ENCODE results near the gene C2CD2L.
"Not testable (repeated sequence)": the region's sequence is repeated elsewhere in the genome, so short reads cannot be mapped to it uniquely, and the experiment has no call there.

Gene C2CD2L

DNA sequence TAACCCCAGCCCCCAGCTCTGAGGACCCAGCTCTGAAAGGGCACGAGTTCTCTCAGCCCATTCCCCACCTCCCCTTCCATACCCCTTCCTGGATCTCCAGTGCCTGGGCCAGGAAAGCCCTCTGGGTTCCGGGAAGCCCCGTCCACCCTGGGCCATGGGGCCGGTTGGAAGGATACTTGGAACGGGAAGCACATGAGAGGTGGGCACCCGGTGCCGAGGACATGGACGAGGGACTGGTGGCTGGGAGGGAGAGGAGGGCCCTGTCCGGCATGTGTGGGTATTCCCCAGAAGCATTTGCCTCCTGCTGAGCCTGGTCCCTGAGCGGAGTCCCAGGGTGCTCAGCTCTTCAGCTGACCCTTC is 9.1 kb downstream of the C2CD2L start:
- H3K4me1 Mint-ChIP-seq = peaks cover 11 to 25% of the 10 kb centered on the region in 2 donors
- DNase-seq (no peak), ATAC-seq (replicated peaks) (no peak)
- no peaks in the 10 kb centered on the region for H3K9me3 Mint-ChIP-seq
- peaks cover 19 to 46% of the 10 kb centered on the region in 2 donors for H3K36me3 Mint-ChIP-seq
- H3K4me3 Mint-ChIP-seq = no peak overlapping the region
- no peak overlapping the region for H3K27ac Mint-ChIP-seq
- H3K27me3 Mint-ChIP-seq = no peaks in the 10 kb centered on the region

GRCh38 chr11:119116601-119117000 is 9.5 kb downstream of the C2CD2L start:
- H3K27me3 Mint-ChIP-seq = no peaks in the 10 kb centered on the region
- peaks cover 17 to 42% of the 10 kb centered on the region in 2 donors for H3K36me3 Mint-ChIP-seq
- no peak for DNase-seq
- H3K9me3 Mint-ChIP-seq = no peaks in the 10 kb centered on the region
- H3K27ac Mint-ChIP-seq = no peak overlapping the region
- no peak overlapping the region for H3K4me3 Mint-ChIP-seq
- ATAC-seq (replicated peaks) = no peak
- peaks cover 11 to 25% of the 10 kb centered on the region in 2 donors for H3K4me1 Mint-ChIP-seq

DNA sequence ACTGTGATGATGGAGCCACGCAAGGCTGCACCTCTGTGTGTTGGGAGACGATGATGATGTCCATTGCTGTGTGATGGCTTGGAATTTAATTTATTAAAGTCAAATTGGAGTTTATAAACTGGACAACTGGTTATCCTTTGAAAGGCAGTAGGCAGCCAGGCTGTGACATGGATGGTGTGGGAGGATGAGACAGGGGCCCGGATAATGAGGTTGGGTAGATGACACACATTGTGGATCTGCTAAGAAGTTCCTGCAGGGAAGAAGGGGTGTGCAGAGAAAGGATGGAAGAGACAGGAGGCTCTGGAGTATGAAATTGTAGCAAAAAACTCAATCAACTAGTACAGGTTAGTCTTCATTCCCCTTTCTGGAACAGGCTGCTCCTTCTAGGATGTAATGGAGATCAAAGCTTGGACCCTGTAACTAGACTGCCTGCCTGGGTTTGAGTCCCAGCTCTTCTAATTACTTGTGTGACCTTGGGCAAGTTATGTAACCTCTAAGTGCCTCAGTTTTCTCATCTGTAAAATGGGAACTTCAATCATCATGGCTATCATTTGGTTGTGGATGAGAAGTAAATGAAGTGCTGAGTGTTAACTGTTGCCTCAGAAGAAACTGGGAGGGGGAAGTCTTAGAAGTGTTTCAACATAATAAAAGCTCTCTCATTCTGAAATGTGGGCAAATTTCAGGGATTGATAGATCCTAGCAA is 10.0 kb downstream of the C2CD2L start:
- H3K27ac Mint-ChIP-seq = no peak overlapping the region
- H3K4me1 Mint-ChIP-seq = peaks cover 14 to 29% of the 10 kb centered on the region in 2 donors
- ATAC-seq (replicated peaks) (no peak), DNase-seq (no peak)
- no peaks in the 10 kb centered on the region for H3K27me3 Mint-ChIP-seq
- no peak overlapping the region for H3K4me3 Mint-ChIP-seq
- peaks cover 17 to 38% of the 10 kb centered on the region in 2 donors for H3K36me3 Mint-ChIP-seq
- H3K9me3 Mint-ChIP-seq = no peaks in the 10 kb centered on the region

DNA sequence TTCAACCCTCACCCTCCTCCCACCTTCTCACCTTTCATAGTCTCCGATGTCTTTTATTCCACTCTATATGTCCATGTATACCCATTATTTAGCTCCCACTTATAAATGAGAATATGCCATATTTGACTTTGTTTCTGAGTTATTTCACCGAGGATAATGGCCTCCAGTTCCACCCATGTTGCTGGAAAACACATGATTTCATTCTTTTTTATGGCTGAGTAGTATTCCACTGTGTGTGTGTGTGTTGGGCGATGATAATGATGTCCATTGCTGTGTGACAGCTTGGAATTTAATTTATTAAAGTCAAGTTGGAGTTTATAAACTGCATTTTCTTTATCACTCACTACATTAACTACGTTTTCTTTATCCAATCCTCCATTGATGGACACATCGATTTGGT is 11.1 kb downstream of the C2CD2L start:
- no peak for DNase-seq
- H3K36me3 Mint-ChIP-seq = peaks cover 15 to 34% of the 10 kb centered on the region in 2 donors
- ATAC-seq (replicated peaks) = no peak
- H3K4me3 Mint-ChIP-seq = no peak overlapping the region
- no peak overlapping the region for H3K27ac Mint-ChIP-seq
- H3K27me3 Mint-ChIP-seq = no peaks in the 10 kb centered on the region
- H3K4me1 Mint-ChIP-seq = peaks cover 22 to 40% of the 10 kb centered on the region in 2 donors
- no peaks in the 10 kb centered on the region for H3K9me3 Mint-ChIP-seq

- H3K4me1 Mint-ChIP-seq = peaks cover 23 to 43% of the 10 kb centered on the region in 2 donors
- no peaks in the 10 kb centered on the region for H3K9me3 Mint-ChIP-seq
- no peak for ATAC-seq (replicated peaks)
- H3K27ac Mint-ChIP-seq = no peak overlapping the region
- no peak for DNase-seq
- no peak overlapping the region for H3K4me3 Mint-ChIP-seq
- peaks cover 16 to 32% of the 10 kb centered on the region in 2 donors for H3K36me3 Mint-ChIP-seq
- H3K27me3 Mint-ChIP-seq = no peaks in the 10 kb centered on the region
Observed at GRCh38 chr11:119118946-119119345, 11.8 kb downstream of the C2CD2L start.

DNA sequence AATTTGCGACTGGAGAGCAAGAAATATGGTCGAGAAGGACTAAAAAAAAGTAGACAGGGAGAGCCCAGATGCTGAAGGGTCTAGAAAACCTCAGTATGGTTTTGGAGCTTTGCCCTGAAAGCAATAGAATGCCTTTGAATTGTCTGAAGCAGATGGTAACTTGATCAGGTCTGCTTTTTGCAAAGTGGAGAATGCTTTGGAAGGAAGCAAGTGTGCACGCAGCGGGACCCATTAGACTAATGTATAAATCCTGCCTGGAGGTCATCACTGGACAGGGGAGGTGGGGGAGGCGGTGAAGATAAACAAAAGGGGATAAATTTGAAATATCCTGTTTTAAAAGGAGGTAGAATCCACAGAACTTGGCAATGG is 13.5 kb downstream of the C2CD2L start:
- DNase-seq = no peak
- Mint-ChIP-seq H3K27me3 (no peaks in the 10 kb centered on the region), H3K36me3 (peaks cover 15 to 28% of the 10 kb centered on the region in 2 donors), H3K27ac (peak overlapping the region; percentile 68), H3K4me1 (peaks cover 23 to 37% of the 10 kb centered on the region in 2 donors), H3K4me3 (peak overlapping the region; percentile 90 to 96), H3K9me3 (no peaks in the 10 kb centered on the region)
- ATAC-seq (replicated peaks) = no peak

GRCh38 chr11:119121008-119121810 is 14.1 kb downstream of the C2CD2L start, which contains the start of gene HINFP:
Gene HINFP (plus strand): TSS chr11:119121580. CDS start chr11:119126945, 5,365 bp downstream.
- ATAC-seq (replicated peaks) = peak; percentile 96 to 98
- peak; percentile 98 for DNase-seq
- H3K27me3 Mint-ChIP-seq = no peaks in the 10 kb centered on the region
- H3K9me3 Mint-ChIP-seq = no peaks in the 10 kb centered on the region
- H3K36me3 Mint-ChIP-seq = peaks cover 13 to 23% of the 10 kb centered on the region in 2 donors
- peak within 1 kb of the TSS; percentile 90 to 96 for H3K4me3 Mint-ChIP-seq
- peaks cover 23 to 32% of the 10 kb centered on the region in 2 donors for H3K4me1 Mint-ChIP-seq
- H3K27ac Mint-ChIP-seq = peak within 1 kb of the TSS; percentile 68

DNA sequence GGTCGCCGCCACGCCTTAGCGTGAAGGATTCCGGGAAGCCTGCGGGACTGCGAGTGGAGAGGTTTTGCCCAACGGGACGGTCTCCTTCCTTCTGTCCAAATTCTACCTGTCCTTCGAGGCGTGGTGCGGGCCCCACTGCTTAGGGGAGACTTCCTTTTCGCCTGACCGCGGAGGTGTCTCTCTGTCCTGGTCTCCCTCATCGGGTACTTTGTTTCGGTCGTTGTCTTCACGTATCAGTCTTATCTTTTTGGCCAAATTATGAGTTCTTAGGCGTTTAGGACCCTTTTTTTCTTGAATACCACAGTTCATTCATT is 14.6 kb downstream of the C2CD2L start:
- H3K27me3 Mint-ChIP-seq = no peaks in the 10 kb centered on the region
- H3K4me1 Mint-ChIP-seq = peaks cover 25 to 34% of the 10 kb centered on the region in 2 donors
- ATAC-seq (replicated peaks) (peak; percentile 26 to 29), DNase-seq (no peak)
- no peaks in the 10 kb centered on the region for H3K9me3 Mint-ChIP-seq
- peak overlapping the region; percentile 68 for H3K27ac Mint-ChIP-seq
- H3K36me3 Mint-ChIP-seq = peaks cover 13 to 21% of the 10 kb centered on the region in 2 donors
- peak overlapping the region; percentile 90 to 96 for H3K4me3 Mint-ChIP-seq

DNA sequence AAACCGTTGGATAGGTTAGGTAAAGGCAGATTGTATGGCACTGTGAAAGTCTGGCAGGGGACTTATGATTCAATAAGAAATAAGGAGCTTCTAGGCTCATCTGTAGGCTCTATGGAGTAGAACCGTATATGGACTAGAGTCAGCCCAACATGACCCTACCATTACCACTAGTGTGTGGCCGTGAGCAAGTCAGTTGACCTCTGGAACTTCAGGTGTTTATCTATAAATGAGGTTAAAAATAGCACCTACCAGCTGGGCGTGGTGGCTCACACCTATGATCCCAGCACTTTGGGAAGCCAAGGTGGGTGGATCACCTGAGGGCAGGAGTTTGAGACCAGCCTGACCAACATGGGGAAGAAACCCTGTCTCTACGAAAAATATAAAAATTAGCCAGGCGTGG is 18.7 kb downstream of the C2CD2L start:
- H3K27me3 Mint-ChIP-seq = no peaks in the 10 kb centered on the region
- no peak for DNase-seq
- no peak for ATAC-seq (replicated peaks)
- H3K36me3 Mint-ChIP-seq = peaks cover 23 to 38% of the 10 kb centered on the region in 2 donors
- peaks cover 19 to 28% of the 10 kb centered on the region in 2 donors for H3K4me1 Mint-ChIP-seq
- H3K4me3 Mint-ChIP-seq = no peak overlapping the region
- H3K27ac Mint-ChIP-seq = no peak overlapping the region
- no peaks in the 10 kb centered on the region for H3K9me3 Mint-ChIP-seq

DNA sequence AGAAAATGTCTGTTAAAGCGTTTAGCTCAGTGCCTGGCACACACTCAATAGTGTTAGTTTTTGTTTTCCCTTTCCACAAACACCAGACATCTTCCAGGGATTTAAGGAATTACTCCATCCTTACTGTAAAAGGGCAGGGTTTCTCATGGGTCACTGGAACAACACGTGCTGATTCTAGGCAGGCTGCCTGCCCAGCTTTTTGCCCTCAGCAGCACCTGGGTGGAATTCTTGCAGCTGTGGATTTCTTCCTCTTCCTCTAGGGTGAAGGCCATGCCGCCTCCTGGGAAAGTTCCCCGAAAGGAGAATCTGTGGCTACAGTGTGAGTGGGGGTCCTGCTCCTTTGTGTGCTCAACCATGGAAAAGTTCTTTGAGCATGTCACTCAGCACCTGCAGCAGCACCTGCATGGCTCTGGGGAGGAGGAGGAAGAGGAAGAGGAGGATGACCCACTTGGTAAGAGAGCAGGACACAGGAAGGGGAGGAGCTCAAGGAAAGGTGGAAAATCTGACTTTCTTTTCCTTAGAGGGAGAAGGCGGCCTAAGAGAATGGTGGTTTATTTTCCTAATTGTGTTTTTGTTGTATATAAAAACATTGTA is 19.6 kb downstream of the C2CD2L start:
- no peak for ATAC-seq (replicated peaks)
- Mint-ChIP-seq H3K4me1 (peaks cover 16 to 23% of the 10 kb centered on the region in 2 donors), H3K27me3 (no peaks in the 10 kb centered on the region), H3K9me3 (no peaks in the 10 kb centered on the region), H3K4me3 (peak overlapping the region in 1 of 2 donors; percentile 17), H3K36me3 (peaks cover 33 to 47% of the 10 kb centered on the region in 2 donors), H3K27ac (no peak overlapping the region)
- no peak for DNase-seq

DNA sequence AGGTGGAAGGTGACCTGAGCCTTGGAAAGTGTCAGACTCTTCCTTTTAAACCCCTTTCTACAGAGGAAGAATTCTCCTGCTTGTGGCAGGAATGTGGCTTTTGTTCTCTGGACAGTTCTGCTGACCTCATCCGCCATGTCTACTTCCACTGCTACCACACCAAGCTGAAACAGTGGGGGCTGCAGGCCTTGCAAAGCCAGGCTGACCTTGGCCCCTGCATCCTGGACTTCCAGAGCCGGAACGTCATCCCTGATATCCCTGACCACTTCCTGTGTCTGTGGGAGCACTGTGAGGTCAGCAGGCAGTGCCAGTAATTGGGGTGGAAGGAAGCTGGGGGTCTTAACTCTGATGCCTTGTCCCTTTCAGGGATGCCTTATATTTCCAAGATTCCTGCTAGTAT is 23.5 kb downstream of the C2CD2L start:
- peaks cover 40 to 62% of the 10 kb centered on the region in 2 donors for H3K36me3 Mint-ChIP-seq
- H3K27me3 Mint-ChIP-seq = no peaks in the 10 kb centered on the region
- DNase-seq (no peak), ATAC-seq (replicated peaks) (no peak)
- no peaks in the 10 kb centered on the region for H3K9me3 Mint-ChIP-seq
- no peak overlapping the region for H3K27ac Mint-ChIP-seq
- no peak overlapping the region for H3K4me3 Mint-ChIP-seq
- H3K4me1 Mint-ChIP-seq = peaks cover 6 to 8% of the 10 kb centered on the region in 2 donors

DNA sequence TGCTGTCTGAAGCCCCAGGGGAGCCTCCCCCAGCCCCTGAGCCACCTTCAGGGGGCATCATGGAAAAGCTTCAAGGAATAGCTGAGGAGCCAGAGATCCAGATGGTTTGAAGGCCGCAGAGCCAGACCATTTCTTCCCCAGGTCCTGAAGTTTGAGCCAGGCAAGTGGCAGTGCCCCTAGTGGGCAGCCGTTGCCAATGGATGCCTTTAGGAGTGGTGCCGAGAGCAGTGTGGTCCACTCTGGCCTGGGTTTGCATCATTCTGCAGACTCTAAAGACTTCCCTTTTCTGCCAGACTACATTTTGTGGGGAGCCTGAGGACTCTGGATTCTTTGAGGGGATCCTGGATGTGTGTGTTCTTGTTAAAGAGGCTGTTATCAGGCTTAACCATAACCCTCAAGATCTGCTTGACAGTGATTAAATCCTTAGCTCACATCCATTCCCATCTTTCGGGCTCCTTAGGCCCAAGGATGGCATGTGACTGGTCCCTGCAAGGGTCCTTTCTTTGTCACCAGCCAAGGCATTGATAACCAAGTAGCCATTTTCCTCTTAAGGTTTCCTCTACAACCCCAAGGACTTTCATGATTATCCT is 27.3 kb downstream of the C2CD2L start:
- no peak overlapping the region for H3K27ac Mint-ChIP-seq
- H3K4me1 Mint-ChIP-seq = peaks cover 0 to 4% of the 10 kb centered on the region in 2 donors
- no peaks in the 10 kb centered on the region for H3K9me3 Mint-ChIP-seq
- ATAC-seq (replicated peaks) (peak in 1 of 2 donors; percentile 64), DNase-seq (no peak)
- H3K36me3 Mint-ChIP-seq = peaks cover 35 to 49% of the 10 kb centered on the region in 2 donors
- H3K4me3 Mint-ChIP-seq = no peak overlapping the region
- H3K27me3 Mint-ChIP-seq = peaks cover 0 to 4% of the 10 kb centered on the region in 2 donors

GRCh38 chr11:119139276-119139675 is 32.1 kb downstream of the C2CD2L start:
- H3K27me3 Mint-ChIP-seq = peaks cover 11 to 15% of the 10 kb centered on the region in 2 donors
- H3K36me3 Mint-ChIP-seq; ATAC-seq (replicated peaks); H3K9me3 Mint-ChIP-seq; H3K27ac Mint-ChIP-seq; H3K4me1 Mint-ChIP-seq; H3K4me3 Mint-ChIP-seq; DNase-seq: not testable (repeated sequence)

DNA sequence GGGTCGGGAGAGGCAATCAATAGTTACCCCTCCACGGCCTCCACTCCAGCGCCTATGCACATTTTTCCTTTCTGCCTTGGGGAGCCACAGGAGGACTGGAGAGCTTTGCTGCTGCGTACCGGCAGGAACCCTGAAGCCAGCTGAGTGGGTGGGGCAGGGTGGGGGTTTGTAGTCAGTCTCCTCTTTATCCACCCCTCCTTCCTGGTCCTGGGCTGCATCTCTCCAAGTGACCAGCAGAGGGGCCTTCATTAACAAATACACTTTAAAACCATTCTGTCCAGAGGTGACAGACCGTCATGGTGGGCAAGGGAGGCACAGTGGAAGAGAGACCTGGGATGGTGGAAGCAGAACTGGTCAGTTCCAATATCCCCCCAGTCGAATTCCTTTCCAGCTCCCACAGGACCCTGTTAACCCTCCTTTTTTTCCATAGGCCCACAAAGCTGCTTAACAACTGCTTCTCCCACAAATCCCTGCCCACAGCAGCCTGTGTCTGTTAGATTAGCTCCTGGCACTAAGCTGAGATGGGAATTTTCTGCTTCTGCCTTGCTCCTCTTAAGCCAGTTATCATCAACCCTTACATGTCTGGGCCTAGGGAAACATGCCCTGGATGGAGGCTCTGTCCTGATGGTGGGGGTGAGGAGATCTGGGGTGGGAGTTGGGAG is 37.8 kb downstream of the C2CD2L start:
- H3K36me3 Mint-ChIP-seq = no peaks in the 10 kb centered on the region
- DNase-seq = peak; percentile 24
- no peak overlapping the region for H3K4me3 Mint-ChIP-seq
- no peaks in the 10 kb centered on the region for H3K9me3 Mint-ChIP-seq
- peaks cover 10 to 11% of the 10 kb centered on the region in 2 donors for H3K4me1 Mint-ChIP-seq
- peak overlapping the region; percentile 9 for H3K27ac Mint-ChIP-seq
- ATAC-seq (replicated peaks) = peak; percentile 80 to 82
- H3K27me3 Mint-ChIP-seq = peaks cover 46 to 66% of the 10 kb centered on the region in 2 donors
